HG03342 (cell line): ENCODE measurements around the gene MVD.

Experiments used
- ATAC-seq: cut with Tn5 transposase; IDR thresholded peaks from one replicate; pipeline ENCODE4 v1.9.1; 2021; ENCODE audit warnings: mild to moderate bottlenecking, moderate library complexity; ENCODE audit not compliant: unreplicated experiment

MVD gene

DNA sequence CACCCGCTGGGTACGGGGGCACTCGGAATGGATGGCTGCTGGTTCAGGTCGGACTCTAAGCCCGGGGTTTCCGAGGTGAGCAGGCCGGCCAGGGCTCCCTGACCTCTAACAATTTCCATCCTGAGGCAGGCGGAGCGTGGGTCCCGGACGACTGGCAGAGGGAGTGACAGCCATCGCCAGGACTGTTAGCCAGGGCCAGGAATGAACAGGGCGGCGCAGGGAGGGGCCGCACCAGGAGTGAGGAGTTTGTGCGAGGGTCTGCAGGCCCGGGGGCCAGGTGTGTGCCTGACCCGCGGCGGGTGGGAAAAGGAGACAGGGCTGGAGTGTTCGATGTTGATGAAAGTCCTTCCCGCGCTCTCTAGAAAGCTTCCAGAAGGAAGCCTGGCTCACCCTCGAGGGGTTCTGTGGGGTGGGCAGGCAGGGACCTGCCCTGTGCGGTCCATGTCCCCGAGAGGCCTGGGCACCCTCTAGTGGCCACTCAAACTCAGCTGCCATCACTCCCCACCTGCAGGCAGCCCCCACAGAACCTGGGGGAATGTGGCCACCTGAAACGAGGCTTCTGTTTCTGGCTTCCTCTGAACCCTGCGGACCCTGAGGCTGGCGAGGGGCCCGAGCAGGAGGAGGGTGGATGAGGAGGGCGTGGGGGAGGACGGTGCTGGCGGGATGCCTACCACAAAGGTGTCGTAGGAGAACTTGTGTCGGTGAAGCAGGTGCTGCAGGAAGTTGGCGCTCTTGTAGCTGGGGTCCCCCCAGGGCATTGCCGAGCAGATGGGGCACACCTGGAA is 35.1 kb upstream of the MVD start:
- ATAC-seq: no peak

GRCh38 chr16:88697116-88697830 is 34.4 kb upstream of the MVD start:
- ATAC-seq: no peak

DNA sequence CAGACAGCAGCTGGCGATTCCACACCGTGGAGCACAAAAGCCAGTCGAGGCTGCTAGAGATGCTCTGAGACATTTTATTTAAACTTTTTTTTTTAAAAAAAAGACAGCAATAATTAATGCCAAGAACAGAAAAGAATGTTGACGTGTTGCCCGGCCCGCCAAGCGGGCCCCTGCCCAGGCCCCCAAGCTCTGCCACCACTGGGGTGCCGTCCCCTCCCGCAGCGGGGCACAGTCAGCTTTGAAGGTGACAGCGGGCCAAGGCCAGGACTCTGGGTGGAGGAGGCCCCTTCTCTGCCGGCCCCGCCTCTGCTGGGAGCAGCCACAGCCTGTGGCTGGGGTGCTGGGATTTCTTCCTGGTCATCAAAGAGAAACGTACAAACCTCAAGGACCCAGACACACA is 33.5 kb upstream of the MVD start:
- ATAC-seq: no peak

DNA sequence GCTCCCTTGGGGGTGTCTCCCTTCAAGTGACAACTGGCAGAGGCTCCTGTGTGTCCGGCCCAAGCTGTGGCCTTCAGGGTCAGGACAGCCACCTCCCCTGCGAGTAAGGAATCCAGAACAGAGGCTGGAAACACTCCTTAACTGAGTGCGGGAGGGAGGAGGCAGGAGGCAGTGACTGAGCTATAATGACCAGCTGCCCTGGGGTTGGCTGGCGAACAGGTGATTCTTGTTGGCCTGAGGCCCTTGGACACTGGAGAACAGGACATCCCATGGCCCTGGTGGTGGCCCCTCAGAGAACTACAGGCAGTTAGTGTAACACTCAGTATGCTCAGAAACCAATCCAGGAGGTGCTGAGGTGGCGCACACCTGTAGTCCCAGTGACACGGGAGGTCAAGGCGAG is 32.9 kb upstream of the MVD start:
- ATAC-seq: no peak

GRCh38 chr16:88695218-88695617 is 32.3 kb upstream of the MVD start:
- ATAC-seq: no peak

- no peak for ATAC-seq
Measured at GRCh38 chr16:88694221-88695087, 31.6 kb upstream of the MVD start.

GRCh38 chr16:88693420-88694177 is 30.7 kb upstream of the MVD start:
- ATAC-seq: no peak

DNA sequence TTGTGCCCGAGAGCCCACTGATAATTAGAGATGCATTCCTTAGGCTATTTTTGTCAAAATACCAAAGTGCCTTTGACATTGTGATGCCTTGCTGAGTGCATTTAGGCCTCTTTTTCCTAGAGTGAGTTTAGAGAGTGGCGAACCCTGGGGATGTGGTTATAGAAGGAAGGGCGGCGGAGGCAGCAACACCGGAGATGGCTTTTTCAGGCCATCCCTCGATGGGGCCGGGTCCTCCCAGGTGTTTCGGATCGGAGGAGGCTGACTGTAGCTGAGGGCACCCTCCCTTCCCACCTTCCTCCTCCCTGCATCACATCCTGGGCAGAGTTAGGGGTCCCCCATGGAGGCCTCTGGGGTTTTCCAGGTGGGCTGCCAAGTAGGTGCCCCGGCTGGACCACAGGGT is 30.0 kb upstream of the MVD start:
- ATAC-seq: no peak

DNA sequence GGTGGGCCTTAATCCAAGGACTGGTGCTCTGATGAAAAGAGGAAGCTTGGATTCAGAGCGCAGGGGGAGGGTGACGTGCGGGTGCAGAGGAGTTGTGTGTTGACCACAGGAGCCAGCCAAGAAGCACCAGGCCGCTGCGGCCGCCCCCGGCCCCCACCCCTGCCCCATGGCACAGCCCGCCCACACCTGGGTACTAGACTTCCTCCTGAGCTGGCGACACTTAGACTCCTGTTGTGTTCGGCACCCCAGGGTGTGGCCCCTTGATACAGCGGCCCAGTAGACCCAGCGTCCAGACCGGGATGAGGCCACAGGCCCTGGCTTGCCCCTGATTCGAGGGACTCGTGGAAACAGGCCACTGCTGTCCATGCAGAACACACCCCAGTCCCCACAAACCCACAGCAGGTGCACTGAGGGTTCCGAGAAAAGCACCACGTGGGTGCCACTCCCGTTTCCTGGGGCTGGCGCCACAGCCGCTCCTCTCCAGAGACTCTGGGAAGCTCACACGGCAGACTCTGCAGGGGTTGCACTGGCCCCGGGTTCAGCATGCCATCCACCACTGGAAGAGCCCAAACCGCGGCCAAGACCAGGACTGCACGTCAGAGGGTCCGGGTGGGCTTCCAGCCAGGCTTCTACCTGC is 29.2 kb upstream of the MVD start:
- no peak for ATAC-seq

DNA sequence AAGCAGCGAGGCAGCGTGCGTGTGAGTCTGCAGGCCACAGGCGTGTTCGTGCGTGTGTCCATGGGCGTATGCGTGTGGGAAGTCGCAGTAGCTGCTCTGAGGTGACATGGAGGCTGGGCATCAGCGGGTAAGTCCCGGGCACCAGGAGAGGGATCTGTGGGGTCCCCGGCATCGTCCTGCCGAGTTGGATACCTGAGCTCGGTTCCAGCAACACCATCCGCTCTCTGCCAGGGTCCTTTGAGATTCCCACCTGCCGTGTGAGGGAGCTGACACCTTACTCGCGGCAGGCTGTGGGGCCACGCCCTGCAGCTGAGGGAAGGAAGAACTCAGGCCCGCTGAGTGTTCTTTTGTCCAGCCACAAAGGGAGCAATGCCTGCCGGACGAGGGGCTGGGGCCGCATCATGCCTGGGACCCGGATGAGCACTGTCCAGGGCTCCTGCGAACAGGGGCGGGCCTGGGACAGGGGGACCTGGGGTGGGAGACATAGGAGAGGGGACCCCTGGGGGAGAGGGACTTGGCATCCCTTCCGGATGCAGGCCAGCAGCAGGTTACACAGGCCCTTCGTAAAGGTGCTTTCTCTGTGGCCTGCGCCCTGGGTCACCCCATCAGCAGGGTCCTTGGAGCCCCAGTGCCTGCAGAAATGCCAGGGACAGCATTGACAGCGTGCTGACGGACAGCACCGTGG is 28.4 kb upstream of the MVD start:
- ATAC-seq: no peak

DNA sequence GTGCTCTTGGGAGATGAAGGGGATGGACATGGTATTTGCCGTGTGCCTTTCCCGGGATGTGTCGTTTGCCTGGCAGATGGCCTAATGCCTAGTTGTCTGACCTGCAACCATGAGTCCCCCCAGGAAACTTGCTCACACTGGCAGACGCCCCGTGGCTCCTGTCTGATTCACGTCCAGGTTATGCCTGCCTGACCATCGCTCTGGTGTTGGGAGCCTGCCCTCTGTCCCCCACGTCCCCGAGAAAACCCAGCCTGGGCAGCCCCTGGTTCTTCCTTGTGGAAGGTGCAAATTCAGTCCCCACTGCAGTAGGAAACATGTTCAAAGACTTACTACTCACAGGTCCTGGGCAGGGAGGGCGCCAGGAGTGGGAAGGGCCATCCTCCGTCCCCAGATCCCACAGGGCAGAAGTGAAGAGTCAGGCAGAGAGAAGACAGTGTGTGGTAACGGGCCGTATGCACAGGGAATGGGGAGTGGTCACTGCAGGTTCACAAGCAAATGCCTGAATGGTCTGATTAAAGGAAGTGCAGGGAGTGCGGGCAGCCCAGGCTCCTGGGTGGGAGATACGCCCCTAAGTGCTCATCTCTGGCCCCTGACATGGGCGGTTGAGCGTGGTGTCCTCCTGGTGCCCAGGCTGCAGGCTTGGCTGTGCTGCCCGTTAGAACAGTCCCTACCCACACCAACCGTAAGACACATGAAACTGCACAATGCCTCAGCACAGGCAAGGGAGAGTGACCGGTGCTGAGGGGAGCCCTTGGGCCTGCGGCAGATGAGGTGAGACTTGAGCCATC is 27.6 kb upstream of the MVD start:
- ATAC-seq: no peak

DNA sequence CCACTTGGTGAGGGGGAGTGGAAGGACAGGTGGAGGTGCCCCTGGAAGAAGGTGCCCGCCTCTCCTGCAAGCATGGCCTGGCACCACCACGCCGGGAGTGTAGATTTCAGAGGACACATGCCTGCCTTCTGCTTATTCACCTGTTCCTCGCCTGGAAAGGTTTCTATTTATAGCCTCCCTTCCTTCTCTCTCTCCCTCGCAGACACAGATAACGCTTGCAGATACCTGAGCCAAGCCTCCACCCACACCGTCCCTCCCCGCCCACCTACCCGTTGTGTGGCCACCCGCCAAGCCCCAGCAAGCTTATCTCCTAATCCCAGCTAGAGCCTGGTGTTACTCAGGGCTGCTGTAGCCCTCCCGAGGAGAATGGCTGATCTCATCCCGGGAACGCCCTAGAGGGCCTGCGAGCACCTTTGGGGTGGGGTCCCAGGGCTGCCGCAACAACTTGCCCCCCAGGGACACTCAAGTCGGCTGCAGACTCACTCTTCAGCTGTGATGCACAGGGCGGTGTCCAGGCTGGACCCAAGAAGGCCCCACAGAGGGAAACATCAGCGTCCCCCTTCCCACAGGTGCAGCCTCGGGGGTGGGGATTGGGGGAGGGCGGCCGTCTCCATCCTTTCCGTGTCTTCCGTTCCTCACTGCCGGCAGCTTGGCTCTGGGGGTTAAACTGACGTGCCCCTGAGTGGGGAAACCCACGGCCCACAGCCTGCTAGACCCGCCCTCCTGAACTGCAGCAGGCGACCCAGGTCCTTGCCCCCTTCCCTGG is 25.3 kb upstream of the MVD start:
- no peak for ATAC-seq

- ATAC-seq: no peak
Measured at GRCh38 chr16:88687676-88688012, 24.8 kb upstream of the MVD start.

DNA sequence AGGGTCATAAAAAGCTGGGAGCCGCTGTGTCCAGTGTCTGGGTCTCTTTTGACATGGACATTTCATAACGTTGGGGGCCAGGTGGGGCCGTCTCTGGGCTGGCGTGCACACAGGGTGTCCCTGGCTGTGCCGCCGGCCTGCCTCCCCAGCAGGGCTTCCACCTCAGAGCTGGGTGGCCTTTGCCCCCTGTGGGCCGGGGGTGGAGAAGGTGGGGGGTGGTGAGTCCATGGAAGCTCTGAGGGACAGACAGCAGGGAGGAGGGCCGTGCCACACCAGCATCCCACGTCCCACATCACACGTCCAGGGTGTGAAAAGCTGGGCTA is 24.3 kb upstream of the MVD start:
- no peak for ATAC-seq

DNA sequence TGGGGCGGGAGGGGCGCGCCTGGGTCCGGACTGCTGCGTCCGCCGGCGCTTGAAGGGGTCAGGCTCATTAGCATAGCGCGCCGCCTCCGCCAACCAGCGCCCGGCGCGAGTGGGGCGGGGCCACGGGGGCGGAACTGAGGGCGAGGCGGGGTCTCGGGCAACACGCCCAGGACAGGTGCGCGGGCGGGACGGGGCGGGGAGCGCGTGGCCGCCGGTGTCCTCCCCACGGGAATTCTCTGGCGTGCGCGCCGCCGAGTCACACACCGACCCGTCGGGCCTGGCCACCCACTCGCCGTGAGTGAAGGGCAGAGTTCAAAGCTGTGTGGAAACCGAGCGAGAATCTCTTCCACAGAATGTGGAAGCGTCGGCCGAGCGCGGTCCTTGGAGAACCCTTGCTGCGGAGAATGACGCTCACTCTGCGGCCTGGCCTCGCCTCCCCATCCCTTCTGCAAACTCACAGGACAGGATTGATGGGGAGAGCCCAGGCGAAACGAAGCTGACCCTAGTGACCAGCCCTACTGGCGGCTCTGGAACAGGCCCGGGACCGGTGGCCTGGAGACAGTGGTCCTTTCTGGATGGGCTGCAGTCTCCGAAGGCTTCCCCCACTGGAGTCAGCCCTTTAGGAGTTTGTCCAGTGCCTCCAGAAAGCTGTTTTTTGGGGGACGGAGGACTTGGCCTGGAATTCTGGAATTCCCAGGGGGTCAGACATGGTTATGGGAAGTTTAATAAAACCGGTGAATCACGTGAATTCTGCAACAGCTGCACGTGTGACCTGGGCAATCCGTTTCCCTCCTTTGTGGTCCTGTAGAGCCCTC is 23.8 kb upstream of the MVD start, which contains the start of gene SNAI3:
SNAI3 (minus strand) TSS at position 69 of the 815 bp plus-strand sequence. CDS start 101 bp downstream, outside the sequence.
- ATAC-seq: peak; percentile 57

GRCh38 chr16:88686062-88686438 is 23.2 kb upstream of the MVD start:
- peak; percentile 3 for ATAC-seq
